Activated naive CD8-positive, alpha-beta T cell treated with anti-CD3 and anti-CD28 coated beads, Interleukin-2, amount 50 U/mL, for 24 hours (primary cell): ENCODE data around the gene FHOD1.

Experiments used
- ATAC-seq: fragments of 150-1000 bp; cut with Tn5 transposase; one replicate; pipeline ENCODE4 v1.10.0; 2021
- DNase-seq: peaks from one replicate; pipeline ENCODE4 v3.0.0; 2021
- H3K27ac Mint-ChIP-seq: one replicate; pipeline ENCODE4 v1.8.0; 2021; ENCODE audit warnings: mild to moderate bottlenecking, mixed read lengths
- H3K27me3 Mint-ChIP-seq: one replicate; pipeline ENCODE4 v1.8.0; 2021; ENCODE audit warnings: mixed read lengths
- H3K36me3 Mint-ChIP-seq: one replicate; pipeline ENCODE4 v1.8.0; 2021; ENCODE audit warnings: low read depth, mixed read lengths
- H3K4me1 Mint-ChIP-seq: one replicate; pipeline ENCODE4 v1.8.0; 2021; ENCODE audit warnings: mixed read lengths
- H3K4me3 Mint-ChIP-seq: one replicate; pipeline ENCODE4 v1.8.0; 2021; ENCODE audit warnings: mild to moderate bottlenecking, moderate library complexity, mixed read lengths
- H3K9me3 Mint-ChIP-seq: one replicate; pipeline ENCODE4 v1.8.0; 2021; ENCODE audit warnings: mixed read lengths

The FHOD1 gene

DNA sequence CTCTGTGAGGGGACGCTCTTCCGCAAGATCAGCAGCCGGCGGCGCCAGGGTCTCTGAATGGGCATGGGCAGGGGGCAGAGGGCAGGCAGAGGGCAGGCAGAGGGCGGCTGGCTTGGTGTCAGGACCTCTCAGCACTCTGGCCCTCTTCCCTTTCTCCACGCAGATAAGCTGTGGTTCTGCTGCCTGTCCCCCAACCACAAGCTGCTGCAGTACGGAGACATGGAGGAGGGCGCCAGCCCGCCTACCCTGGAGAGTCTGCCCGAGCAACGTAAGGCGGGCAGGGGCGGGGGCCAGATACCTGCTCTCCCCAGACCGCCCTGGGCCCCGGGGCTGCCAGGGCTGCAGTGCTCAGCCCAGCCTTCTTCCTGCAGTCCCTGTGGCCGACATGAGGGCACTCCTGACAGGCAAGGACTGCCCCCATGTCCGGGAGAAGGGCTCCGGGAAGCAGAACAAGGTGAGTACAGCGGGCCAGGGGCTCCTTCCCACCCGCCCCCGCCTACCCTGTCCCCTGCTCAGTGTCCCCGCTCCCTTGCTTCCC, 44.3 kb downstream of the FHOD1 start:
- Mint-ChIP-seq H3K9me3 (no peaks in the 10 kb centered on the region), H3K27ac (no peak overlapping the region), H3K4me1 (no peaks in the 10 kb centered on the region), H3K27me3 (no peaks in the 10 kb centered on the region), H3K36me3 (peaks cover 14% of the 10 kb centered on the region), H3K4me3 (no peak overlapping the region)
- no peak for ATAC-seq
- no peak for DNase-seq

DNA sequence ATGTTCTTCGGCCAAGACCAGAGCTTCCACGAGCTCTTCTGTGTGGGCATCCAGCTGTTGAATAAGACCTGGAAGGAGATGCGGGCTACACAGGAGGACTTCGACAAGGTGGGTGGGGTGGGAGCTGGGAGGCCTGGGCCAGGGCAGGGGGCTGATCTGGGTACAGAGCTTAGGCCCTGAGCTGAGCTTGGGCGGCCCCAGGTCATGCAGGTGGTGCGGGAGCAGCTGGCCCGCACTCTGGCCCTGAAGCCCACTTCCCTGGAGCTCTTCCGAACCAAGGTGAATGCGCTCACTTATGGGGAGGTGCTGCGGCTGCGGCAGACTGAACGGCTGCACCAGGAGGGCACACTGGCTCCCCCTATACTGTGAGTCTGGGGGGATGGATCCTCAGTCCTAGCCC, 44.9 kb downstream of the FHOD1 start:
- no peak for ATAC-seq
- H3K27me3 Mint-ChIP-seq: no peaks in the 10 kb centered on the region
- DNase-seq: no peak
- H3K4me3 Mint-ChIP-seq: no peak overlapping the region
- H3K36me3 Mint-ChIP-seq: peaks cover 15% of the 10 kb centered on the region
- H3K27ac Mint-ChIP-seq: no peak overlapping the region
- no peaks in the 10 kb centered on the region for H3K9me3 Mint-ChIP-seq
- H3K4me1 Mint-ChIP-seq: no peaks in the 10 kb centered on the region

DNA sequence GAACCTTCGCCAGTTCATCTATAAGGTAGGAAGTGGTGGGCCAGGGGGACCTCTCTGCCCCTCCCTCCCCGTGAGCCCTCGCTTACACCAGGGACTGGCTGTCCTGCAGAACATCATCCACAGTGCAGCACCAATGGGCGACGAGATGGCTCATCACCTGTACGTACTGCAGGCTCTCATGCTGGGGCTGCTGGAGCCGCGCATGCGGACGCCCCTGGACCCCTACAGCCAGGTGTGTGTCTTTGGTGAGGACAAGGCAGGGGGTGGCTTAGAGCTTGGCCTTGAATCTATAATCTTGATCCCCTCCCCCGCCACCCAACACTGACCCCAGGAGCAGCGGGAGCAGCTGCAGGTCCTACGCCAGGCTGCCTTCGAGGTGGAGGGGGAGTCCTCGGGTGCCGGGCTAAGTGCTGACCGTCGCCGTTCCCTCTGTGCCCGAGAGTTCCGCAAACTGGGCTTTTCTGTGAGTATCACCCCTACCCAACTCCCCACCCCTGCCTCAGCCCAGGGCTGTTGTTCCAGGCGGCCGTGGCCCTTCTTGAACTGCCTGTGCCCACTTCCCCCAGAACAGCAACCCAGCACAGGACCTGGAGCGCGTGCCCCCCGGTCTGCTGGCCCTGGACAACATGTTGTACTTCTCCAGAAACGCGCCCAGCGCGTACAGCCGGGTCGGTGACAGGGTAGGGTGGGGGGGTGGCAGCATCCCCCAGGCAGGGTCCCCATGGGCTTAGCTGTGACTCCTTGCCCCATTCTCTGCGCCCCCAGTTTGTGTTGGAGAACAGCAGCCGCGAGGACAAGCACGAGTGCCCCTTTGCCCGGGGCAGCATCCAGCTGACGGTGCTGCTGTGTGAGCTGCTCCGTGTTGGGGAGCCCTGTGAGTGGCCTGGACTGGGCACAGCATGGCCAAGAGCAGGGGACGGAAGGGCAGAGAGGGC, 45.6 kb downstream of the FHOD1 start:
- no peak overlapping the region for H3K27ac Mint-ChIP-seq
- H3K27me3 Mint-ChIP-seq: no peaks in the 10 kb centered on the region
- no peak for DNase-seq
- peaks cover 2% of the 10 kb centered on the region for H3K4me1 Mint-ChIP-seq
- no peak overlapping the region for H3K4me3 Mint-ChIP-seq
- H3K9me3 Mint-ChIP-seq: no peaks in the 10 kb centered on the region
- peaks cover 19% of the 10 kb centered on the region for H3K36me3 Mint-ChIP-seq
- no peak for ATAC-seq

DNA sequence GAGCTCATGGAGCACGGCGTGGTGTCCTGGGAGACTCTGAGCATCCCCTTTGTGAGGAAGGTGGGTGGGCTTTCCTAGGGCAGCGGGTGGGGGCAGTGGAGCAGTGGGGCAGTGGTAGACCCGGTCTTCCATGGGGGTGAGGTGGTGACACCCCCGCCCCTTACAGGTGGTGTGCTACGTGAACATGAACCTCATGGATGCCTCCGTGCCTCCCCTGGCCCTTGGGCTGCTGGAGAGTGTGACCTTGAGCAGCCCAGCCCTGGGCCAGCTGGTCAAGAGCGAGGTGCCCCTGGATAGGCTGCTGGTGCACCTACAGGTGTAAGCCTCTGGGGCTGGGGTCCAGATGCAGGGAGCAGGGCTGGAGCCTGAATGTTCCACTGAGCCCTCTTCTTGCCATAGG, 46.8 kb downstream of the FHOD1 start:
- peaks cover 26% of the 10 kb centered on the region for H3K36me3 Mint-ChIP-seq
- no peaks in the 10 kb centered on the region for H3K9me3 Mint-ChIP-seq
- peaks cover 9% of the 10 kb centered on the region for H3K4me1 Mint-ChIP-seq
- DNase-seq (no peak), ATAC-seq (no peak)
- H3K4me3 Mint-ChIP-seq: no peak overlapping the region
- H3K27ac Mint-ChIP-seq: no peak overlapping the region
- H3K27me3 Mint-ChIP-seq: no peaks in the 10 kb centered on the region

DNA sequence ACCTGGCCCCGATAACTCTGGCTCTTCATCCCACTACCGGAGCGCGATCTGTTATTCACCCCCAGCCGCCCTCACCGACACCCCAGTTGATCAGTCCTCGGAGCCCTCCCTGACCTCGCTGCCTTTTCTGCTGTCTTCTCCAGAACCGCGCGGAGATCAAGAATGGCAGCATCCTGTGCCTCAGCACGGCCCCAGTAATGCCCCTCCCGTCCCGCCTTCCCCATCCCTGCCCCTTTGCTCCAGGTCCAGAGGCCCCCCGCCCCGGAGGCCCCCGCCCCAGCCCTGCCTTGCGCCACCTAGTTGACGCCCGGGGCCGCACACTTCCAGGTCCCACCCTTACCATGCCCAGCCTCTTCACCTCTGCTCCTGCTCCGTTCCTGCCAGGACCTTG, 47.5 kb downstream of the FHOD1 start:
- DNase-seq (no peak), ATAC-seq (no peak)
- Mint-ChIP-seq H3K4me1 (peaks cover 12% of the 10 kb centered on the region), H3K27ac (no peak overlapping the region), H3K4me3 (no peak overlapping the region), H3K9me3 (no peaks in the 10 kb centered on the region), H3K27me3 (no peaks in the 10 kb centered on the region), H3K36me3 (peaks cover 31% of the 10 kb centered on the region)

DNA sequence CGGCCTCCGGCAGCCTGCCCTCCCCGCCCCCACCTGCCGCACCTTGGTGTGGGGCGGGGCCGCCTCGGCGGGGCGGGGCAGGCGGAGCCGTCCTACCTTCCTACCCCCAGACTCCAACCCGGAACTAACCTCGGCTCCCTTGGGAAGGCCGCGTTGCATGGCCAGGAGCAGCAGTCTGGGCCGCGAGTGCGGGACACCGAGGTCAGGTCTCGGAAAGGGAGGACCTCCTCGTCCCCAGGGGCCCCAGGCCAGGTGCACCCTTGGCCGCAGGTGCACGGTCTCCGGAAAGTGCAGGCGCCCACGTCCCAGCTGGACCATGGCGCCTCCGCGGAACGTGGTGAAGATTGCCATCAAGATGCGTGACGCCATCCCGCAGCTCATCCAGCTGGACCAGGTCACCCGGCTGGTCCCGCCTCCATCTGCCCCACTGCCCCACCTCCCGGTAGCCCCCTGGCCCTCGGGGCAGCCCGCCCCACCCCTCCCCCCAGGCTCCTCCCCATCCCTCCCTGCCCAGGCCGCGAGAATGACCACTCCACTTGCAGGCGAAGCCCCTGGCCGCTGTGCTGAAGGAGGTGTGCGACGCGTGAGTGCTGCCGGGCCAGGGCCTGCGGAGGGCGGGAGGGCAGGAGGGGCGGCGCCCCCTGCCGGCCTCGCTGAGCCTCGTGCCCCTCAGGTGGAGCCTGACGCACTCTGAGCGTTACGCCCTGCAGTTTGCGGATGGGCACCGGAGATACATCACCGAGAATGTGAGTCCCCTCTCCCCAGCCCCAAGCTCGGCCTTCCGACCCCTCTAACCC, 48.1 kb downstream of the FHOD1 start, which contains the start of gene ELMO3:
ELMO3 (plus strand) TSS at position 121 of the 797 bp plus-strand sequence; CDS start at position 317, 196 bp downstream.
- no peaks in the 10 kb centered on the region for H3K9me3 Mint-ChIP-seq
- H3K4me3 Mint-ChIP-seq: no peak within 1 kb of the TSS
- peaks cover 13% of the 10 kb centered on the region for H3K4me1 Mint-ChIP-seq
- DNase-seq (no peak), ATAC-seq (no peak)
- peaks cover 36% of the 10 kb centered on the region for H3K36me3 Mint-ChIP-seq
- no peaks in the 10 kb centered on the region for H3K27me3 Mint-ChIP-seq
- H3K27ac Mint-ChIP-seq: no peak within 1 kb of the TSS

DNA sequence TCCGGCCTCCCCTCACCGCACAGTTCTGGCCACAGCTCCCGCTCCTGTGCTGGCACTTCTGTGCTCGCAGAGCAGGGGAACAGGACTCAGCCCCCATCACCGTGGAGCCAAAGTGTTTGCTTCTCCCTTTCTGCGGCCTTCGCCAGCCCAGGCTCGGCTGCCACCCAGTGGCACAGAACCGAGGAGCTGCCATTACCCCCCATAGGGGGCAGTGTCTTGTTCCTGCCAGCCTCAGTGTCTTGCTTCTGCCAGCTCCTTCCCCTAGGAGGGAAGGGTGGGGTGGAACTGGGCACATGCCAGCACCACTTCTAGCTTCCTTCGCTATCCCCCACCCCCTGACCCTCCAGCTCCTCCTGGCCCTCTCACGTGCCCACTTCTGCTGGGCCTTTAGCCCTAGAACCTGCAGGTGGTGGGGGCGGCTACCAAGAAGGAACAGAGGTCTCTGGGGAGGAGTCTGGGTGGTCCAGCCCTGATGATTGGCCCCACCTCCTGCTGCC, 49.0 kb downstream of the FHOD1 start:
- Mint-ChIP-seq H3K4me3 (no peak overlapping the region), H3K36me3 (peaks cover 41% of the 10 kb centered on the region), H3K27ac (no peak overlapping the region), H3K4me1 (peaks cover 22% of the 10 kb centered on the region), H3K9me3 (no peaks in the 10 kb centered on the region), H3K27me3 (no peaks in the 10 kb centered on the region)
- DNase-seq (no peak), ATAC-seq (peak; percentile 54)

DNA sequence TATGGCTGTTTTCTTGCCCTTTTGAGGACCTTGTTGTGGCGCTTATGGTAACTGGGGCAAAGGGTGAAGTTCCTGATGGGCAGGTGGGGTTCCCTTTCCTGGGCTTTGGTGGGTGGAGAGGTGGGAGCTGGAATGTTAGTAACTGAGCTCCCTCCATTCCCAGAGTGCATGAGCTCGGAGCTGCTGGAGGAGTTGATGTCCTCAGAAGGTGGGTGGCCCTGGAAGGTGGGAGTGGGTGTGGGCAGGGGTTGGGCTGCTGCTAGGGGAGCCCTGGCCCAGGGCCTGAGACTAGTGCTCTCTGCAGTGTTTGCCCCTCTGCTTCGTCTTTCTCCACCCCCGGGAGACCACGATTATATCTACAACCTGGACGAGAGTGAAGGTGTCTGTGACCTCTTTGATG, 49.6 kb downstream of the FHOD1 start:
- Mint-ChIP-seq H3K27ac (no peak overlapping the region), H3K4me3 (no peak overlapping the region), H3K4me1 (peaks cover 28% of the 10 kb centered on the region), H3K9me3 (no peaks in the 10 kb centered on the region), H3K27me3 (no peaks in the 10 kb centered on the region), H3K36me3 (peaks cover 47% of the 10 kb centered on the region)
- ATAC-seq: no peak
- no peak for DNase-seq

DNA sequence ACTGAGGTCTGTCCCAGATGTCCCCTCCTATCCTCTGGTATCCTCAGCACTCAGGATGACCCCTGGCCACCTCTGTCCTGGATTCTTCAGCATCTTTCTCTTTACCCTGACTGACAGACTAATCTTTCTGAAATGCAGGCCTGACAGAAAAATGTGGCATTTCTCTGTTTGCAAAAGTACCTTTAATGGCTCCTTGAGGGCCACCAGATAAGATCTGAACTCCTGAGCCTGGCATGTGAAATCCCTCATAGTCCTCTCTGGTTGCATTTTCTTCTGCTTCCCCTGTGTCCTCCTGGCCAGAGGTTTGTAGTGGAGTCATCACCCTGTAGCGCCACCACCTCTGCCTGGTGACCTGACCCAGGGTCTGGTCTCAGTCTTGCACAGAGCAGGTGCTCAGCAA, 50.4 kb downstream of the FHOD1 start:
- Mint-ChIP-seq H3K4me1 (peaks cover 31% of the 10 kb centered on the region), H3K9me3 (no peaks in the 10 kb centered on the region), H3K4me3 (no peak overlapping the region), H3K36me3 (peaks cover 50% of the 10 kb centered on the region), H3K27me3 (no peaks in the 10 kb centered on the region), H3K27ac (no peak overlapping the region)
- DNase-seq: no peak
- ATAC-seq: no peak

DNA sequence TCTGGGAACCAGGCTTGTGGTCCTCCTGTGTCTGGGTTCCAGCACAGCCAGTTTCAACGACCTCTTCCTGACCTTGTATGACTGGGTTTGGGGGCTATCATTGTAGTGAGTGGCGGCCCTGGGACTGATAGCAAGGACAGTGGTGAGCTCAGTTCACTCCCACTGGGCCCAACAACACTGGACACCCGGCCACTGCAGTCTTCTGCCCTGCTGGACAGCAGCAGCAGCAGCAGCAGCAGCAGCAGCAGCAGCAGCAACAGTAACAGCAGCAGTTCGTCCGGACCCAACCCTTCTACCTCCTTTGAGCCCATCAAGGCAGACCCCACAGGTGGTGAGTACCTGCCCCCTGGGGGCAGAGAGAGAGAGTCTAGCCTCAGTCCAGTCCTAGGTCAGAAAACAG, 51.6 kb downstream of the FHOD1 start:
- no peaks in the 10 kb centered on the region for H3K9me3 Mint-ChIP-seq
- peaks cover 38% of the 10 kb centered on the region for H3K4me1 Mint-ChIP-seq
- H3K27ac Mint-ChIP-seq: peak overlapping the region; percentile 56
- peaks cover 47% of the 10 kb centered on the region for H3K36me3 Mint-ChIP-seq
- no peaks in the 10 kb centered on the region for H3K27me3 Mint-ChIP-seq
- DNase-seq (no peak), ATAC-seq (no peak)
- H3K4me3 Mint-ChIP-seq: no peak overlapping the region

DNA sequence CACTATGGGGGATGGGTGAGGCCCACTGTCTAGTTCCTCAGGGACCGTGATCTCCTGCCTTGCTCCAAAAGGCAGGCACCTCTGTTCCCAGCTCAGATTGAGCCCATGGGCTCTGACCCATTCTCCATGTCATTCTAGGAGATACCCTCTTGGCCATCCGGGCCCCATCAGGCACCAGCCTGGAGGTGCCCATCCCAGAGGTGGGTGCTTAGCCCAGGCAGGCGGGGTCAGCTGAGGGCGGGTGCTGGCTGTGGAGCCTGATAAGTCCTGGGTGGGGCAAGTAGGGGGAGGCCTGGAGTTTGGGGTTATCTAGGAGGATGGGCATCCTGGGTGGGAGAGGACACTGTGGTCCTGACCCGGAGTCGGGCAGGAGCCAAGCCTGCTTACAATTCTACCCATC, 53.0 kb downstream of the FHOD1 start:
- H3K9me3 Mint-ChIP-seq: no peaks in the 10 kb centered on the region
- H3K36me3 Mint-ChIP-seq: peaks cover 47% of the 10 kb centered on the region
- no peak for DNase-seq
- no peak overlapping the region for H3K27ac Mint-ChIP-seq
- no peak for ATAC-seq
- H3K4me1 Mint-ChIP-seq: peaks cover 38% of the 10 kb centered on the region
- no peaks in the 10 kb centered on the region for H3K27me3 Mint-ChIP-seq
- H3K4me3 Mint-ChIP-seq: peak overlapping the region; percentile 90

DNA sequence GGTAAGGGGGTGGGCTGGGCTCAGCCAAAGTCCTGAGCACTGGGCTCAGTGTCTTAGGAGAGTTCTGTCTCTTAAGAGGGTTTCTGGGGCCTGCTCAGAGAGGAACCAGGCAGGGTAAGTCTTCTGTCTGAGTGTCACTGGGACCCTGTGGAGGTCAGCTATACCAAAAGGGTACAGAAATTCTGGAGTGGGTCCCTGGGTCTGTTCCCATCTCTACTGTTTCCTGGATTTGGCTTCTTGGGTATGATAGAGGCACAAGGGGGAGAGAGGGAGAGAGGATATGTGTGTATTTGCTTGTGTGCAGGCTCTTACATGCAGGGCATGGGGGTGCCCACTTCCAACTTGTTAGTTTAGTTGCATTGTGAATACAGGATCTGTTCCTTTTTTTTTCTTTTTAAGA, 53.7 kb downstream of the FHOD1 start:
- Mint-ChIP-seq H3K36me3 (peaks cover 47% of the 10 kb centered on the region), H3K4me1 (peaks cover 38% of the 10 kb centered on the region), H3K9me3 (no peaks in the 10 kb centered on the region), H3K27ac (peak overlapping the region; percentile 83), H3K27me3 (no peaks in the 10 kb centered on the region), H3K4me3 (peak overlapping the region; percentile 90)
- ATAC-seq (no peak), DNase-seq (no peak)

DNA sequence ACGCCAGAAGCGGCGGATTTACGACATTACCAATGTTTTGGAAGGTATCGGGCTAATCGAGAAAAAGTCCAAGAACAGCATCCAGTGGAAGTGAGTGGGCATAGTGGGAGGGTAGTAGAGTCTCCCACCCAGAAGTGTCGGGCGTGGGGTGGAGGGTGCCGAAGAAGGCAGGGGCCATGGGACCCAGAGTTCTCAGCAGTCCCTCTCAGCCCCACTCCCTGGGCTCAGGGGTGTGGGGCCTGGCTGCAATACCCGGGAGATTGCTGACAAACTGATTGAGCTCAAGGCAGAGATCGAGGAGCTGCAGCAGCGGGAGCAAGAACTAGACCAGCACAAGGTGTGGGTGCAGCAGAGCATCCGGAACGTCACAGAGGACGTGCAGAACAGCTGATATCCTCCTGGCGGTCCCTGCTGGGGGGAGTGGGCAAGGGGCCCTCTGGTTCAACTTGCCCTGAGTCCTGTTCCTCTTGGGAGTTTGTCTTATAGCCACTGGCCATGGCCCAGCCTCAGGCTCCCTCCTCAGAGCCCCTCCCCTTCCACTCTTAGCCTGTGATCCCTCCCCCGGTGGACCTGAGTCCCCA, 54.4 kb downstream of the FHOD1 start:
- DNase-seq (no peak), ATAC-seq (no peak)
- Mint-ChIP-seq H3K4me3 (peak overlapping the region; percentile 90), H3K27me3 (no peaks in the 10 kb centered on the region), H3K27ac (peak overlapping the region; percentile 83), H3K9me3 (no peaks in the 10 kb centered on the region), H3K4me1 (peaks cover 38% of the 10 kb centered on the region), H3K36me3 (peaks cover 41% of the 10 kb centered on the region)

DNA sequence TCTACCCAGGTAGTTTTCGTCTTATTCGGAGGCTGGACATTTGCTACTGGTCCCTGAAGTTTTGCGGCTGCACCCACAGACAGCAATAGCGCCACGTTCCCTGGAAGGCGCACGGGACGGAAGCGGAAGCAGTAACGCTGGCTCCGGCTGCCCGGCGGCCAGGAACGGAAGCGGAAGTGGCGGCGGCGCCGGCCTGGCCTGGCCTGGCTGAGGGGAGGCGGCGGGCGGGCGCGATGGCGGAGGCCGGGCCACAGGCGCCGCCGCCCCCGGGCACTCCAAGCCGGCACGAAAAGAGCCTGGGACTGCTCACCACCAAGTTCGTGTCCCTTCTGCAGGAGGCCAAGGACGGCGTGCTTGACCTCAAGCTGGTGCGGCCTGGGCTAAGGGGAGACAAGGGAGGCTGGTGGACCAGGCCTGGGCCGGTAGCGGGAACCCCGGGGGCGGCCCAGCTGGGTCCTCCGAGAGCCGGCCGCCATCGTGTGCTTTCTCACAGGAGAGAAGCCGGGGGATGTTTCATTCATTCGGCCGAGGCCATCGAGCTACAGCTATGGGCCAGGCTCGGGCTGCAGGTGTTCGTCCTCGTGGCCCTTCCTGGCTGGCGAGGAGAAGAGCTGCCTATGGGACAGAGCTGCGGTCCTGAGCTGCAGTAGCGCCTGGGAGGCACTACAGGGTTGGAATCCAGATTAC, 55.1 kb downstream of the FHOD1 start, which contains the start of gene E2F4:
E2F4 (plus strand) TSS at position 161 of the 687 bp plus-strand sequence; CDS start at position 234, 73 bp downstream.
- H3K36me3 Mint-ChIP-seq: peaks cover 41% of the 10 kb centered on the region
- peak within 1 kb of the TSS; percentile 83 for H3K27ac Mint-ChIP-seq
- H3K4me3 Mint-ChIP-seq: peak within 1 kb of the TSS; percentile 90
- no peaks in the 10 kb centered on the region for H3K27me3 Mint-ChIP-seq
- no peaks in the 10 kb centered on the region for H3K9me3 Mint-ChIP-seq
- H3K4me1 Mint-ChIP-seq: peaks cover 38% of the 10 kb centered on the region
- DNase-seq: peak; percentile 90
- peak; percentile 98 for ATAC-seq
